Glomerular endothelial cell (primary cell): ENCODE data around the gene TSC1. TPM values are rescaled to one million over a fixed set of nuclear protein-coding genes. Genes with fewer than 3 reads are reported as not detected.
"Not testable (repeated sequence)": the region's sequence is repeated elsewhere in the genome, so short reads cannot be mapped to it uniquely, and the experiment has no call there.

ENCODE experiments used
- DNase-seq: peaks from one replicate; pipeline ENCODE4 v3.0.0-alpha.2; 2011; ENCODE audit warnings: low read depth, low spot score; ENCODE audit errors: extremely low read depth
- total RNA-seq: library from RNA; depleted of rRNA; stranded (reverse); fragments of >200 nt; gene quantifications from 2 replicates; pipeline ENCODE4 v1.2.3, GENCODE V29; 2015

Gene TSC1
- total RNA-seq, 1 donor from 2014 or later = 37.1 TPM

- DNase-seq = no peak
Observed at GRCh38 chr9:132978112-132978450, 33.7 kb upstream of the TSC1 start.

DNA sequence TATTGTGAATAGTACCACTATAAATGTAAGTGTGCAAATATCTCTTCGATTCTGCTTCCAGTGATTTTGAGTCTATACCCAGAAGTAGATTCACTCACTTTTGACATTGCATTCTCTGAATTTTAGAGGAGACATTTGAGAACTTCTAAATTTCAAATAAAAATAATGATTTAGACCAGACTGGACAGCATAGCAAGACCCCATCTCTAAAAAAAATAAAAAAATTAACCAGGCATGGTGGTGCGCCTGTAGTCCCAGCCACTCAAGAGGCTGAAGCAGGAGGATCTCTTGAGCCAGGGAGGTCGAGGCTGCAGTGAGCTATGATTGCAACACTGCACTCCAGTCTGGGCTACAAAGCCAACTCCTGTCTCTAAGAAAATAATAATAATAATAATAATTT lies 32.2 kb upstream of the TSC1 start:
- no peak for DNase-seq

GRCh38 chr9:132975961-132976360 lies 31.5 kb upstream of the TSC1 start:
- no peak for DNase-seq

DNA sequence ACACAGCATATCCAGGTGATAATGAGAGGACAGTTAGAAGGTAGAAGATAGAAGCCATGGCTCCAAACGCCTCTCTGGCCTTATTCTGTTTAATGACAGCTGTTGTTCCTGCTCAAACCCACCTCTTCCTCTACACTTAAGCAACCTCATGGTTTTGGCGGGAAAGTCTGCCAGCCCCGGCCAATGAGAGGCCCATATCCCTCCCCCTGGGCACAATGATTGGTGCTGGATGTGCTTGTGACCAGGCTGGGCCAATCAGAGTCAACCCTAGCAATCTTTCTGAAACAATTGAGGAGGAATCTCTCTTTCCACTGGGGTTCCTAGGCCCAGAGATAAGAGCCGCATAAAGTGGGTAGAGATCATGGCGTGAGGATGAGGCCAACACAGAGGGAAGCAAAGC lies 29.3 kb upstream of the TSC1 start:
- no peak for DNase-seq

DNA sequence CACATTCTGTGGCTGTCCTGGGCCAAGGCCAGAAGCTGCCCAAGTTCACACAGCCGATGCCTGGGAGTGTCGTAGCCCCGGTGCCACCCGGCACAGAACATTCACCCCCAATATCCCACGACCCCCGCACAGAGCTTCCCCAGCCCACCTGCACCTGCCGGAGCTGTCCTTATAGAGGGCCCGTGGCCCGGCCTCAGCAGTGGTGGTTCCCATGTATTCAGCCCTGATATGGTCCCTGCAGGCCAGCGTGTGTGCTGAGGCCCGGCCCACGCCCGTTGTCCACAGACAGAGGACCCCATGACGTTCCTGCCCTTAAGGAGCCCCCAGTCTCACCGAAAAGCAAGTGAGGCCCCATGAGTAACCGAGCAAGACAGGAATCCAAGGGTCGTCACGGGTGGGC lies 28.8 kb upstream of the TSC1 start:
- DNase-seq = no peak

GRCh38 chr9:132970324-132971062 lies 26.1 kb upstream of the TSC1 start:
- no peak for DNase-seq

- DNase-seq = no peak
Observed at GRCh38 chr9:132969783-132970182, 25.4 kb upstream of the TSC1 start.

DNA sequence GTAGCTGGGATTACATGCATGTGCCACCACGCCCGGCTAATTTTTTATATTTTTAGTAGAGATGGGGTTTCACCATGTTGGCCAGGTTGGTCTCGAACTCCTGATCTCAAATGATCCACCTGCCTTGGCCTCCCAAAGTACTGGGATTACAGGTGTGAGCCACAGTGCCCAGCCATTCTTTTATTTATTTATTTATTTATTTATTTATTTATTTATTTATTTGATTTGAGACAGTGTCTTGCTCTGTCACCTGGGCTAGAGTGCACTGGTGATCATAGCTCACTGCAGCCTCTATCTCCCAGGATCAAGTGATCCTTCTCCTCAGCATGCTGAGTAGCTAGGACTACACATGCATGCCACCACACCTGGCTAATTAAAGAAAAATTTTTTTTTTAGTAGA lies 23.5 kb upstream of the TSC1 start:
- not testable (repeated sequence) for DNase-seq

- DNase-seq = no peak
Observed at GRCh38 chr9:132965478-132965877, 21.1 kb upstream of the TSC1 start.

DNA sequence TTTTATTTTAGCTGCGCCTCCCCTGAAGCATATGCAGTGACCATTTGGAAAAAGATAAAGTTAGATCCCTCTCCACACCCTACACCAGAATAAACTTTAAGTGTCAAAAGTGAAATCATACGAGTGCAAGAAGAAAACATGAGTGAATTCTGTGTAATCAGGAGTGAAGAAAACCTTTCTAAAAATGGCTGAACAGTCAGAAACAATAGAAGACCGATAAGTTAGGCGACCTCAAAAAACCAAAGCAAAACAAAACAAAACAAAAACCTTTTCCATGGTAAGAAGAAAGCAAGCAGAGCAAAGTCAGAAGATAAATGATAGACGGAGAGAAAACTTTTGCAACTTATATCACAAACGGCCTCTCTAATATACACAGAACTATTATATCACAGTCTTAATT lies 16.6 kb upstream of the TSC1 start:
- no peak for DNase-seq

DNA sequence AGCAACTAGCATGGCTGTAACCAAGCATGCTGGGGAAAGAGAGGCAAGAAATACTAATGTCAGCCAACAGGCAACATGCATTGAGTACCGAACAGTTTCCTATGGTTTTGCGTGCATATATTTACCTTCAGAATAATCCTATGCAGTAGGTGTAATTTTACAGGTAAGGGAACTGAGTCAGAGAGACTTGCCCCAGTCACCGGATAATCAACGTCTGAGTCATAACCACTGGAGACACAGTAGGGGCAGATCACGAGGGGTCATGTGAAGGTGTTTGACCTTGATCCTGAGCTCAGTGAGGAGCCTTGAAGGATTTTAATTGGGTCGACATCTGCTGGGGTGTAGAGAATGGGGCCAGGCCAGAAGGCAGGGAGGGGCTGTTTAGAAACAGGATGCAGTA lies 13.4 kb upstream of the TSC1 start:
- DNase-seq = no peak

DNA sequence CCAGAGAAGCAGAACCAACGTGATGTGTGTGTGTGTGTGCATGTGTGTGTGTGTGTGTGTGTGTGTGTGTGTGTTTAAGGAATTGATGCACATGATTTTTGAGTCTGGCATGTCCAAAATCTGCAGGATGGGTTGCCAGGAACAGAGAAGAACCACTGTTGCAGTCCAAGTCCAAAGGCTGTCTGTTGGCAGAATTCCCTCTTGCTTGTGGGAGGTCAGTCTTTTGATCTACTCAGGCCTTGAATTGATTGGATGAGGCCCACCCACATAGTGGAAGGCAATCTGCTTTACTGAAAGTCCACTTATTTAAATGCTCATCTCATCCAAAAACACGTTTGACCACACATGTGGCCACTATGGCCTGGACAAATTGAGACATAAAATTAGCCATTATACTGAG lies 11.4 kb upstream of the TSC1 start:
- no peak for DNase-seq

GRCh38 chr9:132955123-132955522 lies 10.7 kb upstream of the TSC1 start:
- DNase-seq = no peak

GRCh38 chr9:132949709-132950108 lies 5.3 kb upstream of the TSC1 start:
- no peak for DNase-seq

- DNase-seq = no peak
Observed at GRCh38 chr9:132948482-132949050, 4.2 kb upstream of the TSC1 start.

- no peak for DNase-seq
Observed at GRCh38 chr9:132947756-132948155, 3.3 kb upstream of the TSC1 start.

GRCh38 chr9:132946631-132947295 lies 2.3 kb upstream of the TSC1 start:
- DNase-seq = no peak

GRCh38 chr9:132946211-132946610 lies 1.8 kb upstream of the TSC1 start:
- no peak for DNase-seq

DNA sequence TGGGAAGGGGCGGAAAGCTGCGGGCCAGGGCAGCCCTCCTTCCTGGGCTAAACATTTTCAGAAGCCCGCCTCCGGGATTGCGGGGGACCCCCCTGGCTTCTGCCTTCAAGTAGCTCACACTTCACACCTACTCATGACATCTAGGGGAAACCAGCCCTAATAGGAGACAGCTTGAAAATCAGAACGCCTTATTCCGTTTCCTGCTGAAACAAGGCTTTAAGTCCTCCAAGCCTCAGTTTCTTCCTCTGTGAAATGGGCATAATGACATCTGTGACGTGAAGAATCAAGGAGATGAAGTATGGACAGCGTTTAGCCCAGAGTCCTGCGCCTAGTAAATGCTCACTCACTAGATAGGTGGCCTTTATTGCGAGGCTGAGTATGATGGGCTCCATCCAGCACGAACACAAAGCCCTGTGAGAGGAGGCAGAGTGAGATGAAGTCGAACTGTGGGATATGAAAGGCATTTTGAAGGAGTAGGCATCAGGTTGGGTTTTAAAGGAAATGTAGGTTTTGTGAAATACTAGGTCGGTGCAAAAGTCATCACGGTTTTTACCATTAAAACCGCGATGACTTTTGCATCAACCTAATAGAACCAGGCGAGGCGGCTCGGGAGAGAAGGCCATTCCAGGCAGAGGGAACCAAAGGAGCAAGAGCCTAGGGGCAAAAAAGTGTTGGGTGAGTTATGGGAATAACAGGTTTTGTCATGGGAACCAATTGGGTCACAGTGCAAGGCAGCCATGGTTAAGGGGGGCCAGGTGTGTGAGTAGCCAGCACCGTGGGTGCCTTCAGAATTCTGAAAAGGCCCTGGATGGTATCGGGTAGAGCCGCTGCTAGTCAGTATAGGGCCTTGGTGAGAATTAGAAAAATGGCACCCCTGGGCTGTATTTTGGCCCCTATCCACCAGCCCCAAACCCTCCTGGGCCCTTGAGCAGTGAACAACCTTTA lies 1.0 kb upstream of the TSC1 start:
- no peak for DNase-seq

- no peak for DNase-seq
Observed at GRCh38 chr9:132943651-132944293, 644 bp downstream of the TSC1 start.
